ENCODE data around the gene ADCY2.

The ADCY2 gene

GRCh38 chr5:7770436-7770835 lies 374.5 kb downstream of the ADCY2 start:
- DNase-seq (no peak), ATAC-seq (no peak)
- Mint-ChIP-seq H3K36me3 (ENCODE audit: low read depth) (no peaks in the 10 kb centered on the region), H3K27me3 (peaks cover 14% of the 10 kb centered on the region), H3K9me3 (no peaks in the 10 kb centered on the region), H3K4me1 (no peaks in the 10 kb centered on the region), H3K27ac (no peak overlapping the region), H3K4me3 (no peak overlapping the region)

- DNase-seq (no peak), ATAC-seq (no peak)
- Mint-ChIP-seq H3K36me3 (ENCODE audit: low read depth) (no peaks in the 10 kb centered on the region), H3K4me3 (no peak overlapping the region), H3K9me3 (no peaks in the 10 kb centered on the region), H3K4me1 (no peaks in the 10 kb centered on the region), H3K27ac (no peak overlapping the region), H3K27me3 (peaks cover 13% of the 10 kb centered on the region)
Measured at GRCh38 chr5:7772141-7772540, 376.2 kb downstream of the ADCY2 start.

GRCh38 chr5:7773178-7773577 lies 377.2 kb downstream of the ADCY2 start:
- H3K27ac Mint-ChIP-seq = no peak overlapping the region
- H3K27me3 Mint-ChIP-seq = peaks cover 13% of the 10 kb centered on the region
- H3K4me1 Mint-ChIP-seq = no peaks in the 10 kb centered on the region
- H3K36me3 Mint-ChIP-seq (ENCODE audit: low read depth) = no peaks in the 10 kb centered on the region
- no peaks in the 10 kb centered on the region for H3K9me3 Mint-ChIP-seq
- DNase-seq (no peak), ATAC-seq (no peak)
- no peak overlapping the region for H3K4me3 Mint-ChIP-seq

- H3K9me3 Mint-ChIP-seq = no peaks in the 10 kb centered on the region
- peaks cover 13% of the 10 kb centered on the region for H3K4me1 Mint-ChIP-seq
- ATAC-seq = no peak
- H3K4me3 Mint-ChIP-seq = no peak overlapping the region
- H3K27me3 Mint-ChIP-seq = peaks cover 35% of the 10 kb centered on the region
- DNase-seq = no peak
- H3K27ac Mint-ChIP-seq = no peak overlapping the region
- no peaks in the 10 kb centered on the region for H3K36me3 Mint-ChIP-seq (ENCODE audit: low read depth)
Measured at GRCh38 chr5:7776442-7776841, 380.5 kb downstream of the ADCY2 start.

GRCh38 chr5:7779019-7780005 lies 383.4 kb downstream of the ADCY2 start:
- Mint-ChIP-seq H3K9me3 (no peaks in the 10 kb centered on the region), H3K4me3 (no peak overlapping the region), H3K27me3 (peaks cover 44% of the 10 kb centered on the region), H3K4me1 (peaks cover 13% of the 10 kb centered on the region), H3K27ac (no peak overlapping the region), H3K36me3 (ENCODE audit: low read depth) (no peaks in the 10 kb centered on the region)
- no peak for DNase-seq
- ATAC-seq = peak; percentile 67

GRCh38 chr5:7781899-7782298 lies 386.0 kb downstream of the ADCY2 start:
- Mint-ChIP-seq H3K9me3 (no peaks in the 10 kb centered on the region), H3K36me3 (ENCODE audit: low read depth) (no peaks in the 10 kb centered on the region), H3K4me3 (no peak overlapping the region), H3K27ac (no peak overlapping the region), H3K4me1 (peaks cover 13% of the 10 kb centered on the region), H3K27me3 (peaks cover 38% of the 10 kb centered on the region)
- no peak for ATAC-seq
- no peak for DNase-seq

GRCh38 chr5:7784683-7785380 lies 388.9 kb downstream of the ADCY2 start:
- H3K27ac Mint-ChIP-seq = no peak overlapping the region
- no peak overlapping the region for H3K4me3 Mint-ChIP-seq
- no peaks in the 10 kb centered on the region for H3K9me3 Mint-ChIP-seq
- no peaks in the 10 kb centered on the region for H3K36me3 Mint-ChIP-seq (ENCODE audit: low read depth)
- H3K27me3 Mint-ChIP-seq = peaks cover 32% of the 10 kb centered on the region
- no peak for DNase-seq
- H3K4me1 Mint-ChIP-seq = peaks cover under 1% of the 10 kb centered on the region
- ATAC-seq = no peak

- no peaks in the 10 kb centered on the region for H3K4me1 Mint-ChIP-seq
- no peak for ATAC-seq
Measured at GRCh38 chr5:7787770-7788169, 391.8 kb downstream of the ADCY2 start.

GRCh38 chr5:7789567-7789966 lies 393.6 kb downstream of the ADCY2 start:
- DNase-seq (no peak), ATAC-seq (no peak)
- Mint-ChIP-seq H3K27ac (no peak overlapping the region), H3K4me3 (no peak overlapping the region), H3K27me3 (peaks cover 12% of the 10 kb centered on the region), H3K36me3 (ENCODE audit: low read depth) (no peaks in the 10 kb centered on the region), H3K4me1 (no peaks in the 10 kb centered on the region), H3K9me3 (no peaks in the 10 kb centered on the region)

More at GRCh38 chr5:7787770-7788169, 391.8 kb downstream of the ADCY2 start:
- Mint-ChIP-seq H3K4me3 (no peak overlapping the region), H3K9me3 (no peaks in the 10 kb centered on the region), H3K27me3 (peaks cover 17% of the 10 kb centered on the region), H3K36me3 (ENCODE audit: low read depth) (no peaks in the 10 kb centered on the region), H3K27ac (no peak overlapping the region)
- no peak for DNase-seq

GRCh38 chr5:7793895-7794294 lies 398.0 kb downstream of the ADCY2 start:
- DNase-seq = no peak
- Mint-ChIP-seq H3K4me3 (no peak overlapping the region), H3K9me3 (no peaks in the 10 kb centered on the region), H3K27me3 (peaks cover 4% of the 10 kb centered on the region), H3K27ac (no peak overlapping the region), H3K4me1 (no peaks in the 10 kb centered on the region), H3K36me3 (ENCODE audit: low read depth) (no peaks in the 10 kb centered on the region)
- ATAC-seq = no peak

- DNase-seq (no peak), ATAC-seq (no peak)
- Mint-ChIP-seq H3K27me3 (peaks cover 4% of the 10 kb centered on the region), H3K4me3 (no peak overlapping the region), H3K9me3 (no peaks in the 10 kb centered on the region), H3K4me1 (no peaks in the 10 kb centered on the region), H3K36me3 (ENCODE audit: low read depth) (no peaks in the 10 kb centered on the region), H3K27ac (no peak overlapping the region)
Measured at GRCh38 chr5:7794311-7794710, 398.4 kb downstream of the ADCY2 start.

GRCh38 chr5:7794823-7795222 lies 398.9 kb downstream of the ADCY2 start:
- H3K27me3 Mint-ChIP-seq = peaks cover 4% of the 10 kb centered on the region
- ATAC-seq = no peak
- no peaks in the 10 kb centered on the region for H3K4me1 Mint-ChIP-seq
- no peak for DNase-seq
- no peaks in the 10 kb centered on the region for H3K9me3 Mint-ChIP-seq
- no peak overlapping the region for H3K4me3 Mint-ChIP-seq
- no peaks in the 10 kb centered on the region for H3K36me3 Mint-ChIP-seq (ENCODE audit: low read depth)
- H3K27ac Mint-ChIP-seq = no peak overlapping the region

- ATAC-seq (no peak), DNase-seq (no peak)
- Mint-ChIP-seq H3K4me3 (no peak overlapping the region), H3K9me3 (no peaks in the 10 kb centered on the region), H3K27ac (no peak overlapping the region), H3K4me1 (no peaks in the 10 kb centered on the region), H3K27me3 (peaks cover 4% of the 10 kb centered on the region), H3K36me3 (ENCODE audit: low read depth) (no peaks in the 10 kb centered on the region)
Measured at GRCh38 chr5:7795306-7795705, 399.4 kb downstream of the ADCY2 start.

- no peak for ATAC-seq
- Mint-ChIP-seq H3K4me1 (no peaks in the 10 kb centered on the region), H3K9me3 (no peaks in the 10 kb centered on the region), H3K27ac (no peak overlapping the region), H3K4me3 (no peak overlapping the region), H3K36me3 (ENCODE audit: low read depth) (no peaks in the 10 kb centered on the region), H3K27me3 (peaks cover 2% of the 10 kb centered on the region)
- DNase-seq = no peak
Measured at GRCh38 chr5:7801891-7802614, 406.1 kb downstream of the ADCY2 start.
